Activated CD8-positive, alpha-beta memory T cell treated with anti-CD3 and anti-CD28 coated beads, Interleukin-2, amount 10 ng/mL, durations not matched to agents 7 days and 5 days (primary cell): ENCODE results near the gene KANSL3. TPM values are rescaled to one million over a fixed set of nuclear protein-coding genes. Genes with fewer than 3 reads are reported as not detected.

Experiments
- ATAC-seq: fragments of 150-1000 bp; cut with Tn5 transposase; one replicate; pipeline ENCODE4 v1.10.0; 2021; ENCODE audit warnings: moderate library complexity
- CTCF ChIA-PET: fragments of 350-600 bp; sonication (Branson Sonifier 250); formaldehyde crosslinking; loops from one replicate; lab custom pipeline; 2021; ENCODE audit warnings: antibody characterized with exemption; lab: Charles Lee
- DNase-seq: peaks from one replicate; pipeline ENCODE4 v3.0.0-alpha.2; 2020
- H3K27ac Mint-ChIP-seq: one replicate; pipeline ENCODE4 v1.8.0; 2021; ENCODE audit warnings: mild to moderate bottlenecking, mixed read lengths
- H3K27me3 Mint-ChIP-seq: one replicate; pipeline ENCODE4 v1.8.0; 2021; ENCODE audit warnings: mixed read lengths
- H3K36me3 Mint-ChIP-seq: one replicate; pipeline ENCODE4 v1.8.0; 2021; ENCODE audit warnings: mild to moderate bottlenecking, mixed read lengths
- H3K4me1 Mint-ChIP-seq: one replicate; pipeline ENCODE4 v1.8.0; 2021; ENCODE audit warnings: mixed read lengths
- H3K4me3 Mint-ChIP-seq: one replicate; pipeline ENCODE4 v1.8.0; 2021; ENCODE audit warnings: mild to moderate bottlenecking, moderate library complexity, mixed read lengths
- H3K9me3 Mint-ChIP-seq: one replicate; pipeline ENCODE4 v1.8.0; 2022; ENCODE audit warnings: low read depth, mixed read lengths
- total RNA-seq, 2 experiments: library from RNA; stranded (reverse); gene quantifications; one replicate each; pipeline ENCODE4 v1.2.3, GENCODE V29; 2021

KANSL3 gene
- total RNA-seq, 2 experiments from 2014 or later = 74.6 to 84.0 TPM

DNA sequence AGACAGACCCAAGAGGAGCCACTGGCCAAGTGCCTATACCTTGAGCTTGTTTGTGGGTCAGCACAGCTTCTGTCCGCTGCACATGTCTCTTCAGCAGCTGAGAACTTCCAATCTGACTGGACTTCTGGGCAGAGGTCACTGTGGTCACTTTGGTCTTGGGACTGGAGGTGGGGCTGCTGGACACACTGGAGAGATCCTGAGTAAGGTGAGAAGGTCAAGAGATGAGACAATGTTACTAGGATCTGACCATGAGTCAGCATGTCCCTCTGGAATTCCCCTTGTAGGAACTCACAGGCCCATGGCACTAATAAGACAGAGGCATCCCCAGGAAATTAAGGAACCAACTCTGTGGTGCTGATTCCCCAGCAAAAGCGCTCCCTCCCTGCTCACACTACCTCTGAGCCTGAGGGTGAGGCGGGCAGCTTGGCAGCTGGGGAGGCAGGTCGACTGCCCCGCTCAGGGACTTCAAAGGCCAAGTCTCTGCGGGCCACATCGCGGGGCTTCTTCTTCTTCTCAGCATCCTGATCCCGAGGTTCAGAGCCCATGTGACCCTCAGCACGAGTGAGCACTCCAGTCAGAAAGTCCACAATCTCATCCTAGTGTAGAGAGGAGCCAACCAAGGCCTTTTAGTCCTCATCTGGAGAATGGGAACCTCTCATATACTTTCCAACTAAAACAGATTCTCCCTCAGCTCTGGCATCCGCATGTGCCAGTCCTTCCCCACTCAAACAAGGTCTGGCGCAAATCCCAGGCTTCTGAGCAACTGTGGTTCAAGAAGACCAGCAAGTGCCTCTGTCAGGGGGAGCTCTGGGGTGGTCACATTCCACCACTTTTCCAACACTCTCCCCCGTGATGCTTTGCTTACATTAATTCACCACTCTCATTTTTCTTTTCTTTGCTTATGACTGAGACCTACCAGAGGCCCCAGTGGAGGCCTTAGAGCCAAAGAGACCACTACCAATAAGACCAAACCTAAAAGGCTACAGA is 29.4 kb downstream of the KANSL3 start:
- Mint-ChIP-seq H3K4me3 (no peak overlapping the region), H3K9me3 (no peaks in the 10 kb centered on the region), H3K27ac (peak overlapping the region; percentile 9), H3K27me3 (no peaks in the 10 kb centered on the region), H3K4me1 (peaks cover 5% of the 10 kb centered on the region), H3K36me3 (peaks cover 85% of the 10 kb centered on the region)
- CTCF ChIA-PET = no interaction called here
- DNase-seq (no peak), ATAC-seq (no peak)

DNA sequence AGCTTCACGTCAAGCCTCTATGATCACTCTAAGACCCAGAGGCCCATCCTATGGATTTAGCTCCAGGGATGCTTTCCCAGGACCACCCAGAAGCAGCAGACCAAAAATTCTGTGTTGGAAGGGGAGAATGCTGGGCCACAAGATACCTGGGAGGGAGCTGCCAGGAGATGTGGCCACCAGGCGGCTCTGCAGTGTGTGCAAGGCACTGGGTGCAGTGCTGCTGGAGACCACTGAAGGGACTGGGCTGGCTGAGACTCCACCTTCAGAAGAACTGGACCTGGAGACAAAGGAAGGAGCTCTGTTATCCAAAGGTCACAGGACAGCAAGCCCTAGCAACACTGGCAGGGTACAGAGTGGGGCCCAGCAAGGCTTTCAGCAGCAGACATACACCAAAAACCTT is 34.0 kb downstream of the KANSL3 start:
- ATAC-seq = no peak
- DNase-seq = no peak
- CTCF ChIA-PET = interaction anchor here (1.0 to 1.8 kb wide), 4 partner anchors 9 to 34 kb away, joined by 3 to 6 read pairs (median 5); partner anchors contain the start of gene KANSL3
- no peak overlapping the region for H3K4me3 Mint-ChIP-seq
- H3K36me3 Mint-ChIP-seq = peaks cover 79% of the 10 kb centered on the region
- no peak overlapping the region for H3K27ac Mint-ChIP-seq
- H3K4me1 Mint-ChIP-seq = peaks cover 33% of the 10 kb centered on the region
- H3K27me3 Mint-ChIP-seq = no peaks in the 10 kb centered on the region
- H3K9me3 Mint-ChIP-seq = no peaks in the 10 kb centered on the region

DNA sequence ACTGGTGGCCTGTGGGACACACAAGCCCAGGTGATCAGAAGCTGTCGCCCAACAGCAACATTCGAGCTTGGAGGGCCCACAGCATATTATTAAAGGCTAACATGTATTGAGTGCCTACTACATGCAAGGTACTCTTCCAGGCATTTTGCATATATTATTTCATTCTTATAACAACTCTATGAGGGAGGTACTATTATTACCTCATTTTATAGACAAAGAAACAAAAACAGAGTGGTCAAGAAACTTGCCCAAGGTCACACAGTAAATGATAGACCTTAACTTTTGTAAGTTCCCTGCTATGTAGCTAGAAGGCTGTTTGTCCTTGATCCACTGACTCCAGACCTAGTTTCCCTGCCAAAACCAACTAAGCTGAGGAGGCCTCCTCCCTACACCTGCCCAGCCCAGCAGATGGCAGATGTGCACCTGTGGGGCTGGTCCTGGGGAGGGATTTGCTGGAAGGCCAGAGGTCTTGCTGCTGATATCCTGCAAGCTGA is 35.7 kb downstream of the KANSL3 start:
- H3K4me1 Mint-ChIP-seq = peaks cover 40% of the 10 kb centered on the region
- DNase-seq = peak; percentile 53
- H3K9me3 Mint-ChIP-seq = no peaks in the 10 kb centered on the region
- CTCF ChIA-PET = interaction anchor here (0.9 to 2.5 kb wide), 7 partner anchors 9 to 196 kb away, joined by 3 to 14 read pairs (median 3); partner anchors contain the start of gene CNNM4
- H3K27ac Mint-ChIP-seq = no peak overlapping the region
- no peak for ATAC-seq
- no peak overlapping the region for H3K4me3 Mint-ChIP-seq
- H3K36me3 Mint-ChIP-seq = peaks cover 75% of the 10 kb centered on the region
- H3K27me3 Mint-ChIP-seq = no peaks in the 10 kb centered on the region

DNA sequence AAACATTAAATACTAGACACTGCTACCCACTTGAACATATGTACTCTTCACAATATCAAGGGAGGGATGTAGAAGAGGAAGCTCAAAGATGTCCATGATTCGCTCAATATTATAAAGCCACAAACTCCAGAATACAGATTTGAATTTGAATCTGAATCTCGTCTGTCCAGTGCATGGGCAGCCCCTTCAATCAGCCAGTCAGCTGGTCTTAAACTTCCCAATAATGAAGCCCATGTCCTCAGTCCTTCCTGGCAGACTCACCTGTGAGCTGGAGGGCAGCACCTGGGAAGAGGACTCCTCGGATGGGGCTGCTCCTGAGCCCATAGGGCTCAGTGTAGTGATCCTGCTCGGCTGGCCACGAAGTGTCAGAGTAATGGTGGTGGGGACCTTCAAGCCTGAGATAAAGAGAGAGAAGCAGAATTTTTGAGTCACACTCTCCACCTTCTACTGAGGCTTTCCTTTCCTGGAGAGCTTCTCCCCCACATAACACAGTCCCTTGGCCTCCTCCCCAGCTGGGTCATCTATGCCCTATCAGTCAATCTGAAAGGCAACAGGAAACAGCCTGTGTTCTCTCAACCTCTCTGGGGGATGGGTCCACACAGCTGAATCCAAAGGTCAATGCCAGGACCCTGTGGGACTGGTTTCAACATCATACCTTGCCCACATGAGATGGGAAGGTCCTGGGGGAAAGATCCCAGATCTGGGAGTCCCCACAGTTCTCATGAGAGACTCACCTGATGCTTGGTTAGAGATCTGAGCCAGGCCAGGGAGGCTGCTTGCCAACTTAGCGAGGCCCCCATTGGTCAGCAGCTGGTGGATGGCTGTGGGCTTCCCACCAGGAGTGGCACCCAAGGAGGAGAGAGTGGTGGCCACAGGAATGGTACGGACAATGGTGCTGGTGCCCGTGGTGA is 36.5 kb downstream of the KANSL3 start:
- Mint-ChIP-seq H3K4me1 (peaks cover 46% of the 10 kb centered on the region), H3K9me3 (no peaks in the 10 kb centered on the region), H3K4me3 (no peak overlapping the region), H3K27ac (peak overlapping the region; percentile 80), H3K36me3 (peaks cover 77% of the 10 kb centered on the region), H3K27me3 (no peaks in the 10 kb centered on the region)
- DNase-seq (peak; percentile 57), ATAC-seq (peak; percentile 79)
- CTCF ChIA-PET = interaction anchor here (0.9 to 2.5 kb wide), 8 partner anchors 10 to 197 kb away, joined by 3 to 14 read pairs (median 3); partner anchors contain the start of gene CNNM4

DNA sequence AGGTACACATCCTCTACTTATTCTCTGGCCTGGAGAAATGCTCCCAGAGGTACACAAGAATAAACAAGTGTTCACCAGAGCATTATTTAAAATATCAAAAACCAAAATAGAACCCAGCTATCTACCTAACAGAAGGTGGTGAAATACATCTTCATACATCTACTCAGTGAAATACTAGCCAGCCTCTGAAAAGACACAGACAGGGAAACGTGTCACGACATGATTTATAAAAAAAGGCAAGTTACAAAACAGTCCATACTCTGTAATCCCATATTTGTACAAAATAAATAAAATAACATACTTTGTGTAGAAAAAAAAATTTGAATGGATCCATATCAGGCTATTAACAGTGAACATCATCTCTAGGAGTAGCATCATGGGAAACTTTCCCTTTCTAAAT is 38.2 kb downstream of the KANSL3 start:
- peak overlapping the region; percentile 42 for H3K27ac Mint-ChIP-seq
- CTCF ChIA-PET = interaction anchor here (1.0 to 1.6 kb wide), 4 partner anchors 19 to 201 kb away, joined by 3 read pairs; no protein-coding TSS in a partner anchor

DNA sequence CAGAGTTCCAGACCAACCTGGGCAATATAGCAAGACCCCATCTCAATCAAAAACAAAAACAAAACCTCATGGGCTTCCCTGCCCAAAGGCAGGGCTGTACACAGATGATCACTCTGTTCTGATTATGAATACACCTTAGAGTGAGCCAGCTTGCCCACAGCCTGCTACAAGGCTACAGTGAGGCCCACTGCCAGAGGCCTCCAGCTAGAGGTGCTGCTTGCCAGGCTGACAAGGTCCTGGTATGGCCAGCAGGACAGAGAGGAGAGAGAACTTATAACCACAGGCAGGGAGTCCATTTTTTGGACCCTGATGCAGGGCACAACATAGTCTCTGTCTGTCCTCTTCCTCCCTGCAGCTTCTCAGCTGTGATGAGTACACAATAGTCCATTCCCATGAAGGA is 41.5 kb downstream of the KANSL3 start:
- CTCF ChIA-PET = interaction anchor here (2.0 to 4.0 kb wide), 2 partner anchors 43 to 165 kb away, joined by 9 to 24 read pairs; partner anchors contain the start of gene CNNM4
- Mint-ChIP-seq H3K36me3 (peaks cover 79% of the 10 kb centered on the region), H3K4me3 (no peak overlapping the region), H3K9me3 (no peaks in the 10 kb centered on the region), H3K27me3 (no peaks in the 10 kb centered on the region), H3K27ac (no peak overlapping the region), H3K4me1 (peaks cover 73% of the 10 kb centered on the region)
- DNase-seq (no peak), ATAC-seq (no peak)

More for the DNA sequence above, 38.2 kb downstream of the KANSL3 start:
- Mint-ChIP-seq H3K36me3 (peaks cover 69% of the 10 kb centered on the region), H3K4me1 (peaks cover 55% of the 10 kb centered on the region), H3K9me3 (no peaks in the 10 kb centered on the region), H3K4me3 (no peak overlapping the region), H3K27me3 (no peaks in the 10 kb centered on the region)
- no peak for DNase-seq
- no peak for ATAC-seq

DNA sequence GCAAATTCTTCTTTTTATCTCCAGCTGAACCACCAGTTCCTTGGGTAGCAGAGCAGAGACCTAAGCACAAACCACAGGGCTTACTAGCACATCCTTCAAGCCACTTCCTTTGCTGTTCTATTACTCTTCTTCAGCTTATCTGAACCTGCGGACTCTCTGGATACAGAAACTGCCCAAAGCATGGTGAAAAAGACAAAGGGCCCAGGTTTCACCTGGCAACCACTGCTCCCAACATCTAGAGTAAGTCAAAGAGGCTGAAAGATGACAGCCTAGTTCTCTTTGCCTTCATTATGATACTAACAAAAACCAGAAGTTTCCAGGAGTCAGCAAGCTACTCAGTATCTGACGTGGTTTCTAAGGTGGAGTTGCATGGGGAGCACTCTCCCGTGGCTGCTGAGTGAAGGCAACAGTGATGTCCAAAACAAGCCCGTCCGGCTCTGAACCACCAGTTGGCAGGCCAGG is 43.4 kb downstream of the KANSL3 start:
- ATAC-seq (peak; percentile 92), DNase-seq (peak; percentile 74)
- Mint-ChIP-seq H3K4me1 (peaks cover 63% of the 10 kb centered on the region), H3K27me3 (no peaks in the 10 kb centered on the region), H3K4me3 (peak overlapping the region; percentile 15), H3K9me3 (no peaks in the 10 kb centered on the region), H3K36me3 (peaks cover 72% of the 10 kb centered on the region), H3K27ac (peak overlapping the region; percentile 94)
- CTCF ChIA-PET = interaction anchor here (0.9 to 4.0 kb wide), 12 partner anchors 9 to 518 kb away, joined by 3 to 24 read pairs (median 4); partner anchors contain the start of genes ARID5A and CNNM4

DNA sequence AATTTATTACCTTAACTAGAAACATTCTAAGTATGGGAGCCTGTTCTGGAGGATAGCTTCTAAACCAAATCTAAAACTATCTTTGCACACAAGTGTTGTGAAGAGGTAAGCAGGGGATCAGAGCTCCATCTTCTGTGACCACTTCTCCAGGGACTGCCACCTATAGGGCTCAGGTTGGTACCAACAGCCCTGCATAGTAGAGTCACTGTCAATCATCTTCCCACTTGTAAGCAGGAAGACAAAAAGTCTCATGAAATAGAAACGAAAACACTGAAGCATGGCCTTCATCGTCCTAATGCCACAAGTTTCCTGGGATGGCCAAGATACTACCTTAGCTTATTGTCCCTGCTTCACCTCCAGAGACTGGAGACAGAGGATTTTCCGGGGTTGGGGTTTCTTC is 43.8 kb downstream of the KANSL3 start:
- peaks cover 73% of the 10 kb centered on the region for H3K36me3 Mint-ChIP-seq
- H3K4me3 Mint-ChIP-seq = peak overlapping the region; percentile 15
- peak; percentile 50 for ATAC-seq
- no peaks in the 10 kb centered on the region for H3K27me3 Mint-ChIP-seq
- CTCF ChIA-PET = interaction anchor here (0.9 to 4.0 kb wide), 13 partner anchors 10 to 518 kb away, joined by 3 to 24 read pairs (median 4); partner anchors contain the start of genes ARID5A and CNNM4
- no peak for DNase-seq
- H3K4me1 Mint-ChIP-seq = peaks cover 65% of the 10 kb centered on the region
- H3K9me3 Mint-ChIP-seq = no peaks in the 10 kb centered on the region
- H3K27ac Mint-ChIP-seq = peak overlapping the region; percentile 94

DNA sequence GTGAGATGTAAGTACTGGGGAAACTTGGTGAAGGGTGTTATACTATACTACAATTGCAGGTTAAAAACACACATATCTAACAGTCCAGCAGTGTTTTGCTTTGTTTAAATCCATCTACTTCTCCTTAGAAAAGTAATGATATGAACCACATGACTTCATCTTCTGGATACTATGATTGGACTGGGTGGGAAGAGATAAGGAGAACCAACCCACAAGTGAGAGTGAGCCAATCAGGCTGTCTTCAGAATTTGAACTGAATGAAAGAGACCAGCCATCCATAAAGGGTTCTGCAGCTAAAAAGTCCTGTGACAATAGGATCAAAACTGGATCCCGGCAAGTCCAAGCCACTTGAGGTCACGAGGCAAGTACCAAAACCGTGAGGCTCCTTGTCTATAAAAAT is 46.6 kb downstream of the KANSL3 start:
- ATAC-seq (no peak), DNase-seq (no peak)
- Mint-ChIP-seq H3K4me3 (no peak overlapping the region), H3K4me1 (peaks cover 61% of the 10 kb centered on the region), H3K36me3 (peaks cover 69% of the 10 kb centered on the region), H3K27me3 (no peaks in the 10 kb centered on the region), H3K9me3 (no peaks in the 10 kb centered on the region), H3K27ac (no peak overlapping the region)
- CTCF ChIA-PET = interaction anchor here (0.7 kb wide), 1 partner anchor 11 kb away, joined by 3 read pairs; no protein-coding TSS in a partner anchor

DNA sequence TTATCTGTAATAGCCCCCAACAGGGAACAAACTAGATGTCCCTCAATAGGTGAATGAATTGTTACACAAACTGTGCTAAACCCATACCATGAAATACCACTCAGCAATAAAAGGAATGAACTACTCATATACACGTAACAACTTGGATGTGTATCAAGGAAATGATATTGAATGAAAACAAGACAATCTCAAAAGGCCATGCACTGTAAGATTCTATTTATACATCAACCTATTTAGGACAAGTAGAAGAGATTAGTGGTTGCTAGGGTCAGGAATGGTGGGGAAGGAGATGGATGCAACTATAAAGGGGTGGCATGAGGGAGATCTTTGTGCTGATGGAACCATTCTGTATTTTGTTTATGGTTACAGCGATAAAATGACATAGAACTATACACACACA is 47.1 kb downstream of the KANSL3 start:
- Mint-ChIP-seq H3K4me1 (peaks cover 61% of the 10 kb centered on the region), H3K36me3 (peaks cover 69% of the 10 kb centered on the region)

DNA sequence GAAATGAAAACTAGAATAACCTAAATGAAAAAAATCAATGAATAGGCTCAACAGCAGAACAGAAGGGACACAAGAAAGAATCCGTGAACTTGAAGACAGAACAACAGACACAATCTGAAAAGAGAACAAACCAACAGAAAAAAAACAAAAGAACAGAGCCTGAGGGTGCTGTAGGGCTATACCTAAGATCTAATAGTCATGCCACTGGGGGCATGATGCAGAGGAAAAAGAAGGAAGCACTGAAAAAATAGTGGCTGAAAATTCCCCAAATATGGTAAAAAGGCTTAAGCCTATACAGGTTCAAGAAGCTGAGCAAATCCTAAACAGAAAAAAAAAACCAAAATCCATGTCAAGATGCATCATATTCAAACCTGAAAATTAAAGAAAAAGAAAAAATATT is 50.3 kb downstream of the KANSL3 start:
- no peak overlapping the region for H3K27ac Mint-ChIP-seq
- DNase-seq = no peak
- CTCF ChIA-PET = no interaction called here
- H3K4me3 Mint-ChIP-seq = no peak overlapping the region
- peaks cover 55% of the 10 kb centered on the region for H3K36me3 Mint-ChIP-seq
- H3K9me3 Mint-ChIP-seq = no peaks in the 10 kb centered on the region
- H3K27me3 Mint-ChIP-seq = no peaks in the 10 kb centered on the region
- peaks cover 29% of the 10 kb centered on the region for H3K4me1 Mint-ChIP-seq
- ATAC-seq = no peak

More for the DNA sequence above, 47.1 kb downstream of the KANSL3 start:
- Mint-ChIP-seq H3K4me3 (no peak overlapping the region), H3K27me3 (no peaks in the 10 kb centered on the region), H3K27ac (peak overlapping the region; percentile 12), H3K9me3 (no peaks in the 10 kb centered on the region)
- DNase-seq = no peak
- CTCF ChIA-PET = no interaction called here
- no peak for ATAC-seq

DNA sequence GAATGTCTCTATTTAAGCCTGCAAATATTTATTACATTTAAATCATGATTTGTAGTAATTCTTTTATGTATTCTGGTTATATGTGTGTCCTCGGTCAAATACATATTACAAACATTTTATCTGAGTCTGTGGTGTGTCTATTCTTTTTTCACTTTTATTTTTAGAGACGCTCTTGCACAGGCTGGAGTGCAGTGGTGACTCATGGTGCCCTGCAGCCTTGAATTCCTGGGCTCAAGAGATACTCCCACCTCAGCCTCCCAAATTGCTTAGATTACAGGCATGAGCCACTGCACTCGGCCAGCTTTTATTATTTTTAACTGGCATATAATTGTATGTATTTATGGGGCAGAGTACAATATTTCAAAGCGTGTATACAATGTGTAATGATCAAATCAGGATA is 54.1 kb downstream of the KANSL3 start:
- Mint-ChIP-seq H3K4me3 (no peak overlapping the region), H3K4me1 (peaks cover 13% of the 10 kb centered on the region), H3K27me3 (no peaks in the 10 kb centered on the region), H3K9me3 (no peaks in the 10 kb centered on the region), H3K27ac (no peak overlapping the region), H3K36me3 (peaks cover 32% of the 10 kb centered on the region)
- CTCF ChIA-PET = no interaction called here
- DNase-seq = no peak
- no peak for ATAC-seq
